GM12878 (cell line): ENCODE data around the gene PCNP.

Source experiments
- BRCA1 ChIP-seq: IDR thresholded peaks from 2 replicates; pipeline ENCODE4 v1.6.1; 2011; ENCODE audit warnings: low read depth, low read length, improper control_type of control experiment
- CBFB ChIP-seq: IDR thresholded peaks from 2 replicates; pipeline ENCODE4 v1.6.1; 2016; ENCODE audit warnings: antibody characterized with exemption, low read depth
- CTCF ChIP-seq, 3 experiments: IDR thresholded peaks in 2 of 3; conservative IDR thresholded peaks in 1 of 3; 2 replicates each; pipeline ENCODE4 v1.5.1; 2011; ENCODE audit warnings: low read depth in 3 of 3, low read length in 3 of 3, mild to moderate bottlenecking in 3 of 3, control low read depth in 2 of 3, moderate library complexity in 2 of 3, inconsistent platforms in 1 of 3, mixed read lengths in 1 of 3; ENCODE audit not compliant: control insufficient read depth in 2 of 3, insufficient read depth in 1 of 3; ENCODE audit errors: extremely low read depth in 1 of 3
- FOXM1 ChIP-seq: IDR thresholded peaks from 2 replicates; pipeline ENCODE4 v1.6.1; 2012; ENCODE audit warnings: low read depth, mild to moderate bottlenecking, inconsistent platforms, low read length, moderate library complexity
- ZNF274 ChIP-seq: IDR thresholded peaks from one replicate; pipeline ENCODE4 v1.8.0; 2011; ENCODE audit not compliant: insufficient read length, insufficient read depth

GRCh38 chr3:101535221-101535620, 38.8 kb upstream of the PCNP start:
- no peak for TF ChIP-seq CTCF (IDR thresholded peaks at IDR 0.05 in 2 of 3, conservative IDR thresholded peaks at IDR 0.05 in 1 of 3; ENCODE audit: control insufficient read depth in 2 of 3, extremely low read depth in 1 of 3, insufficient read depth in 1 of 3, low read depth in 3 of 3, low read length in 3 of 3)
- TF ChIP-seq CBFB, result no peak
- TF ChIP-seq ZNF274, result no peak
- no peak for TF ChIP-seq FOXM1
- no peak for TF ChIP-seq BRCA1
